Stimulated activated CD8-positive, alpha-beta memory T cell treated with anti-CD3 and anti-CD28 coated beads, Interleukin-4, amount 100 ng/mL, for 48 hours (primary cell): ENCODE data around the gene GALNT16.

Source experiments
- DNase-seq: peaks from one replicate; pipeline ENCODE4 v3.0.0-alpha.2; 2020

The GALNT16 gene

DNA sequence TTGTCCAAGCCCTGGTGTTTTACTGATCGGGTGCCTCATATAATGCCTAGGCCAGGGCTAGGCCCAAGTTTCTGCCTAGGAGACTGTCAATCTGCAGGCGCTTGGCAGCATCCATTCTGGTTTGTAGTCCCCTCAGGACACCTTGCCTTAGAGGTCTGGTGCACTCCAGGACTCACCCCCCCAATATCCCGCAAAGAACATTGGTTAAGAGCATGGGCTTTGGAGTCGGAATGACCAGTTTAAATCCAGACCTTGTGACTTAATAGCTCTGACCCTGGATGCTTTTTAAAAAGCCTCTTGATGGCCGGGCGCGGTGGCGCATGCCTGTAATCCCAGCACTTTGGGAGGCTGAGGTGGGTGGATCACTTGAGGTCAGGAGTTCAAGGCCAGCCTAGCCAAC lies 60.0 kb downstream of the GALNT16 start:
- DNase-seq = no peak

- peak; percentile 12 for DNase-seq
Measured at GRCh38 chr14:69320581-69321365, 60.8 kb downstream of the GALNT16 start.

GRCh38 chr14:69321601-69322330 lies 61.8 kb downstream of the GALNT16 start:
- peak; percentile 12 for DNase-seq

- DNase-seq = no peak
Measured at GRCh38 chr14:69323266-69323998, 63.5 kb downstream of the GALNT16 start.

DNA sequence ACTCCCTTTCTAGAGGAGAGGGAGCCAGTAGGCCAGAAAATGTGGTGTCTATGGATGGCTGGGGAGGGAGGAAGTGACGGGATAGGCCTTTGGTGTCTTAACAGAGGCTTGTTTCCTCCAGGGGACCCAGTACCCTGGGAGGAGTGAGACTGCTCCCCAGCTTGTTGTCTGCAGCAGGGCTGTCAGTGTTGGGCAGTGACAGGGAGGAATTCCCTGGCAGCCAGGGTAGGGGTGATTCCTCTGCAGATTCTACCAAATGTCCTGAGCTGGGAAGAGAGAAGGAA lies 64.0 kb downstream of the GALNT16 start:
- DNase-seq = no peak

DNA sequence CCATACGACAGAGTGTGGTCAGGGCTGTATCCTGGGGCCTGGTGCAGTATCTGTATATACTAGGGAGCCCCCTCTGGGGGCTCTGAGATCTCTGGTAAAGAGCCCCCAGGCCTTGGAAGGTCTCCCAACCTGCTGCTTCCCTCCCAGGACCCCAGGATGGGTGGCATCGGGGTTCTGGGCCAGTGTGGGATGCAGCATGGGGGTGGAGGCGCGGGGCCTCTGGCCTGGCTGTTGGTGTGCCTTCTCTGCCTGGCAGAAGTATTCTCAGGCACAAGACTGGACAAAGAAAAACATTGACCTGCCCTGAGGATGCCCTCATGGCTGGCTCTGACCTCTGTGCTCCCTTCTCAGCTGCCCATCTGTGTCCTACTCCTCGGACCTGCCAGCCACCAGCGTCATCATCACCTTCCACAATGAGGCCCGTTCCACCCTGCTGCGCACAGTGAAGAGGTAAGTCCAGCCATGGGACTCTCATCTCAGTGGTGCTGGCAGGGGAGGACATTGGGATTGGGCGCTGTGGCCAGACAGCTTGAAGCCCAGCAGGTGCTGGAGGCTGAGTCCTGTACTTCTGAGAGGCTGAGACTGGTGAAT lies 64.5 kb downstream of the GALNT16 start:
- no peak for DNase-seq

DNA sequence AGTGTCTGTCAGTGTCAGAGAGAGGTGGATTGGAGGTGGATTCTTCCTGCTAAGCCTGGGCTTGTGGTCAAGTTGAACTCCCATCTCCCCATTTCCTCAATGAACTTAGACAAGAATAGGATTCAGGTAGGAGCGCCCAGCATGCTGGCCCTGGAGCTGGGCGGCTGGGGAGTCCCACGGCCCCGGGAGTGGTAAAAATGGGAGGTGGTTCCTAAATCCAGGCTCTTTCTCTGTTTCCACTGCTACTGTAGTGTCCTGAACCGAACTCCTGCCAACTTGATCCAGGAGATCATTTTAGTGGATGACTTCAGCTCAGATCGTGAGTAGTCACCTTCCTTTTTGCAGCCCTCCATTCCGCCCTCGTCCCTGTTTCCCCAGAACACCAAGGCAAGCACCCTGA lies 65.1 kb downstream of the GALNT16 start:
- no peak for DNase-seq

- DNase-seq = no peak
Measured at GRCh38 chr14:69325646-69326265, 65.8 kb downstream of the GALNT16 start.

GRCh38 chr14:69326611-69327010 lies 66.7 kb downstream of the GALNT16 start:
- no peak for DNase-seq

DNA sequence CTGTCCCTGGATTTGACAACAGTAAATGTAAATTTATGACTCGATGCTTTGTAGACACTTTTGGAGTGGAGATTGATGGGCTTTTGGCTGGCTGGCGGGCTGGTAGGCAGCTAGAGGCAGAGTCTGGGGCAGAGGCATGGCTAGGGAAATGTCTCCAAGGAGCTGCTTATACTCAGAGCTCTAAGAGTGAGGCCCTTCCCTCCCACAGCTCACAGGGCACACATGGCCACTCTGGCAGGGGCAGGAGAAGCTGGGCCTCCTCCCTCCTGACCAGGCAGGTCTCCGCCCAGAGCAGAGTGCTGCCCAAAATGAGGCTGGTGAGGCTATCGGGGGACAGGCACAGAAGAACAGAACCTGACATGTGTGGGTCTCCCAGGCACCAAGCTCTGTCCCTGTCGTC lies 67.5 kb downstream of the GALNT16 start:
- DNase-seq = no peak

GRCh38 chr14:69328317-69328716 lies 68.4 kb downstream of the GALNT16 start:
- DNase-seq = no peak

- DNase-seq = no peak
Measured at GRCh38 chr14:69328765-69329164, 68.8 kb downstream of the GALNT16 start.

DNA sequence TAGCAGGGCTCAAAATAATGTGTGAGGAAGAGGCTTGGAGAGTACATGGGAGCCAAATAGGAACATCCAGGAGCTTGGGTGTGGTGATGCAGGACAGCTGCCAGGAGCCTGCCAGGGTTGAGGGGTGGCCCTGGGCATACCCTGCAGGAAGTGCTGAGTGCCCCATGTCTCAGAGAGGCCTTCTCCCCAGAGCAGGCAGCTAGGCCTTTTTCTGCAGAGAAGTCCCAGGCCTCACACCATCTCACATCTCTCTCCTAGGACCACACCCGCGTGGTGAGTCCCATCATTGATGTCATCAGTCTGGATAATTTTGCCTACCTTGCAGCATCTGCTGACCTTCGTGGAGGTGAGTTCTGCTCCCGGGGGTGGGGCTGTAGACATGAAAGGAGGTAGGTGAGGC lies 71.2 kb downstream of the GALNT16 start:
- DNase-seq = no peak

DNA sequence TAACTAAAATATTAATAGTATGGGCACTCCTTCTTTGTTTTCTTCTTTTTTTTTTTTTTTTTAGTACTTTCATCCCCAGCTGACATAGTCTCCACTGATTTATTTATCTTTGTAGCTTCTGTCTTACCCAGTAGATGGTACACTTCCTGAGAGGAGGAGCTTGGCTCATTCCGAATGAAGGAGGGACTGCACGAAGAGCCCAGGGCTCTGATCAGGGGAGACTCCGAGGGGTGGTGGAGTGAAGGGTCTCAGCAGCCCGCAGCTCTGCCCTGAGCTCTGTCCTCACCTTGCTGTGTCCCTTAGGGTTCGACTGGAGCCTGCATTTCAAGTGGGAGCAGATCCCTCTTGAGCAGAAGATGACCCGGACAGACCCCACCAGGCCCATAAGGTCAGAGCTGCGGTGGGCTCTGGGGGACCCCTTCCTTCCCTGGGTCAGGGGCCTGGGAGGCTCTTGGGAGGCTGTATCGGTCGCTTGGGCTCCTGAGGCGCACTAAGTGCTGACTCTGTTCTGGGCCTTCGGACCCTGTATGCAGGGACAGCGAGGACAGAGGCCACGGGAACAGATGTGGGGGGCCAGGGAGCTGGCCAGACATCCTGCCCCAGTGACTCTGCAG lies 72.9 kb downstream of the GALNT16 start:
- DNase-seq = no peak

DNA sequence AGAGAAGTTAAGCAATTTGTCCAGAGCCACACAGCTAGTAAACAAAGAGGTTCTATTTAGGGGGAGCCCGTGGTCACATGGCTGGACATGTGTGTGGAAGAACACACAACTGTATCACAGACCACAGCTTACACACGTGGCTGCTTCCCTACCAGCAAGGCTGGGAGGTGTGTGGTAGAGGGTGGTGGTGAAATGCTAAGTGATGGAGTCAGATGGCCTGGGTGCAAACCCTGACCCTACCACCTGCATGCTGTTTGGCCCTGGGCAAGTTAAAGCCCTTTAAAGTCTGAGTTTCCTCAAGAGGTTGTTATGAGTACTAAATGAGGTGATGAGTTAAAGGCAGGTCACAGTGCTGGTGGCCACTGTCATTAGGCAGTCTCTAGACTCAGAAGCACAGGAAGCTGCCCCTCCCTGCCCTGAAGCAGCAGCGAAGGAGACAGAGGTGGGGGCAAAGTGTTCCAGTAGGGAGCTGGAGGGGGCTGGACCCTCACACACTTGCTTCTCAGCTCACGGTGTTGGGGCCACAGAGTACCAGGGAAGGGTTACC lies 73.9 kb downstream of the GALNT16 start:
- DNase-seq = no peak

DNA sequence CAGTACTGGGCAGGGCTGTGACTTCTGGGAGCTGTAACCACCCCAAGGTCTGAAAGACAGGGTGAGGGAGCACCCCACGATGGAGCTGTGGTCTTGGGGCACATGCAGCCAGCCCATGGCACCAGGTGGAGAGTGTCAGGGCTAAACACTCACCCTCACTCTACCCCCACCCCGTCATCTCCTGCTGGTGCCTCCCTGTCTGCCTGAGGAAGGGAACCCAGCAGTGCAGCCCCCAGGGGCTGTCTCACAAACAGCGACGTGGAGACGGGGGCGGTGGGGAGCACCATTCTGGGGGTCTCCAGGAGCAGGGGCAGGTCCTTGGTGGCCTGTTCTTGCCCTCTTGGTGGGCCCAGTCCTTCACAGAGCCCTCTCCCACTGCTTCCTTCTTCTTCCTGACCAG lies 74.6 kb downstream of the GALNT16 start:
- no peak for DNase-seq

DNA sequence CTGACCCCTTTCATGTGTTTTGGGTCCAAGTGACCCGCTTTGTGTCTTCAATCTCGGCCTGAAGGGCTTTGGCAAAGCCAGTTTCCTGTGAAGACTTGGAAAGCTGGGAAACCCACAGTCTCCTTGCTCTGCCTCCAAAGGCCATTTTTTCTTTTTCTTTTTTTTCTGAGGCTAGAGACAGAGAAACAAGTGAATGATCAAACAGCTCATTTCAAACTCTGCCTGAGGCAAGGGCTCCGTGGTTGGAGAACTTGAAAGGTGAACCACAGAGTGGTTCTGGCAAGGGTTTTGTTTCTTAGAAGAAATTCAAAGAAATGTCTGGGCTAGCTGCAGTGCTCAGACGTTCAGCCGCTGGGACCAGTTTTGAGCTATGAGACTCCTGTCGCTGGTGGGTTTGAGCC lies 75.4 kb downstream of the GALNT16 start:
- DNase-seq = no peak

DNA sequence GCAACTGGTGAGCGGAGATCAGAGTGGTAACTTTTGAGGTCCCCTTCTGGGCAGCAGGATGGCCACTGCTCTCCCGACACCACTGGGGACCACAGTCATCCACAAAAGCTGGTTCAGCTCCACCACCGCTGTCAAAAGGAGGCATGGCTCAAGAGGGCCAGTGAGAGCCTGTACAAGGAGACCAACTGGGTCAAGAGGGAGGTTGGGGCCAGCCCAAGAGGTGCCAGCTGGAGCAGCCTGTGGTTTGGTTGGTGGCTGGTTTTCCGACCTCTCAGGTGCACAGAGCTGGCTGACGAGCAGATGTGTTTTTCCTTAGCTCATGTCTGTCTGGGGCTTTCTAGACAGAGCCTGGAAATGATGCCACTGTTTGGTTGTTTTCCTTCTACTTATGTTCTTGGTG lies 78.0 kb downstream of the GALNT16 start:
- DNase-seq = no peak

DNA sequence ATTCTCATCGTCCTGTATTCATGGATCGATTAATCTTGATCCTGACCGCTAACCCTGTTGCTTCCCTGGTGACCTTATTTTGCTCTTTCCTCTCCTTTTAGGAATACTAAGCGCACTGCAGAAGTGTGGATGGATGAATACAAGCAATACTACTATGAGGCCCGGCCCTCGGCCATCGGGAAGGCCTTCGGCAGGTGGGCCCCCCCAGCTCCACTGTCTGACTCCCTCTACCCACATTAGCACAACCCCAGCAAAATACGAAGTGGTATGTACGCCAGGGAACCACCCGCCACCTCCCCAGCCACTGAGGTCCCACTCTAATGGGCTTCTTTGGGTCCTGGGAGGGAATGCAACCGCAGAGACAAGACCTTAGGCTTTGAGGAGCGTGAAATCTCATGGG lies 79.5 kb downstream of the GALNT16 start:
- no peak for DNase-seq

DNA sequence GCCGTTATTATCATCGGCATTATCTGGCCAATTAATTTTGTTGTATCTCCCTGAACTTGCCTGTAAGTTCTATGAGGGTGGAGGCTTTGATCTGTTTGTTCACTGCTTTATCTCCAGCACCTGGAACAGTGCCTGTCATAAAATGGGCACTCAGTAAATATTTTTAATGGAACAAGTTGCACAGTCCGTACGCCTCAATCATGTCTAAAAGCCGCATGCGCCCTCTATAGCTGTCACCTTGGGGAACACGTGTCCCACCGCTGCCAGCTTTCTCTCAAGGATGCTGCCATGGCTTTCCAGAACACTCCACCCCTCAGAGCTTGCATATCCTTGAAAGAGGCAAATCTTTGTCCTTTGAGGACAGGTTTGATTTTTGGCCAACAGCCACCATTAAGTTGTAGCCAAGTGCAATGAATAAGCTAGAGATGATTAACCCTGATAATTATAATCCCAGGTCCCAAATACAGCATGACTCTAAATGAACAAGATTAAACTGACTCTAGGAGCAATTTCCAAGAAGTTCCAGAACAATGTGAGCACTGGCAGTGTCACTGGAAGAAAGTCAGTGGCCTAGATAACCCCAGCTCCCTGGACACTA lies 83.1 kb downstream of the GALNT16 start:
- no peak for DNase-seq

DNA sequence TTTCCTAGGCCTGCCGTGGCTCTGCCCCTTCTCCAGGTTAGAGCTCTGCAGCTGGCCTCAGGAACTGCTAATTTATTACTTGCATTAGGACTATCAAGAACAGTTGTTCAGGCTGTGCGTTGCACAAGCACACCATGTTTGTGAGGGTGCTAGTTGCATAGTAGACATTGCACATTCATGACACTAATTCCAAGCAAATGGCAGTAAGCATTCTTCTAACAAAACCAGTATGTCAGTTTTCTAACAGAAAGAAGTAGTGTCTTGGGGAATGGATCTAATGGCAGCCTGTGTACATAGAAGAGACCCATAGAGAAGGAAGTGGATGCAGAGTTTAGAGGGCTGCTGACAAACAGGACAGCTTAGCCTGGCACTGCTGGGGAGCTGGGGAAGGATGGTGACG lies 84.2 kb downstream of the GALNT16 start:
- DNase-seq = no peak

- DNase-seq = no peak
Measured at GRCh38 chr14:69345402-69345801, 85.4 kb downstream of the GALNT16 start.
